ENCODE measurements around the gene SMARCB1. TPM values are rescaled to one million over a fixed set of nuclear protein-coding genes. Genes with fewer than 3 reads are reported as not detected.

The SMARCB1 gene
- total RNA-seq, 1 experiment from 2014 or later: 49.6 TPM

- no peak for DNase-seq (ENCODE audit: extremely low read depth, low read depth)
These were observed 42.3 kb downstream of the SMARCB1 start for GRCh38 chr22:23828800-23829680.

DNA sequence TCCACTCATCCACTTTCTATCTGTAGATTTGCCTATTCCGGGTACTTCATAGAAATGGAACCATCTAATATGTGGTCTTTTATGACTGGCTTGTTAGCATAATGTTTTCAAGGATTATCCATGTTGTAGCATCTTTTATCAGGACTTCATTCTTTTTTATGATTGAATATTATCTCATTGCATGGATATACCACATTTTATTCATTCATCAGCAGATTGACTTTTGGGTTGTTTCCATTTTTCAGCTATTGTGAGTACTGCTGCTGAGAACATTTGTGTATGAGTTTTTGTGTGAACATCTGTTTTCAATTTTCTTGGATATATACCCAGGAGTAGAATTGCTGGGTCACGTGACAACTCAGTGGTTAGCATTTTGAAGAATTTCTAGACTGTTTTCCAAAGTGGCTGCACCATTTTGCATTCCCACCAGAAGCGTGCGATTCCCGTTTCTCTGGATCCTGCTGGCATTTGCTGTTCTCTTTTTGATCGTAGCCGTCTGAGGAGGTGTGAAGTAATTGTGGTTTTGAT, 43.1 kb downstream of the SMARCB1 start:
- DNase-seq (ENCODE audit: extremely low read depth, low read depth): no peak

DNA sequence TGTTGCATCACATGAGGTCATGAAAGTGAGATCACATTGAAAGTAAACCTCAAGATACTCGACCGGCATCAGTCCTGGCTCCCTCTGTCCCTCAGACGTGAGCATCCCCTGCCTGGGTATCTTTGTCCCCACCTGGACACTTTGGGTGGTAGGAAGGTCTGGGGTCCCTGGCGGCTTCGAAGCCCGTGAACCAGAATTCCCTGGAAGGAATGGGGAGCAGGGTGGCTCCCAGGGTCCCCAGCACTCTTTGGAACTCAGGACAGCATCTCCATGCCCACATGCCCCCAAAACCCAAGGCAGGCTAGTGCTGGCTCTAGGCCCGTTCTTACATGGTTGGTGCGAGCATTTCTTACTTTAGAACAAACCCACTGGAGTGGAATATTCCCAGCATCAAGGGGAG, 44.5 kb downstream of the SMARCB1 start:
- no peak for DNase-seq (ENCODE audit: extremely low read depth, low read depth)

GRCh38 chr22:23831781-23832180, 45.0 kb downstream of the SMARCB1 start:
- no peak for DNase-seq (ENCODE audit: extremely low read depth, low read depth)

DNA sequence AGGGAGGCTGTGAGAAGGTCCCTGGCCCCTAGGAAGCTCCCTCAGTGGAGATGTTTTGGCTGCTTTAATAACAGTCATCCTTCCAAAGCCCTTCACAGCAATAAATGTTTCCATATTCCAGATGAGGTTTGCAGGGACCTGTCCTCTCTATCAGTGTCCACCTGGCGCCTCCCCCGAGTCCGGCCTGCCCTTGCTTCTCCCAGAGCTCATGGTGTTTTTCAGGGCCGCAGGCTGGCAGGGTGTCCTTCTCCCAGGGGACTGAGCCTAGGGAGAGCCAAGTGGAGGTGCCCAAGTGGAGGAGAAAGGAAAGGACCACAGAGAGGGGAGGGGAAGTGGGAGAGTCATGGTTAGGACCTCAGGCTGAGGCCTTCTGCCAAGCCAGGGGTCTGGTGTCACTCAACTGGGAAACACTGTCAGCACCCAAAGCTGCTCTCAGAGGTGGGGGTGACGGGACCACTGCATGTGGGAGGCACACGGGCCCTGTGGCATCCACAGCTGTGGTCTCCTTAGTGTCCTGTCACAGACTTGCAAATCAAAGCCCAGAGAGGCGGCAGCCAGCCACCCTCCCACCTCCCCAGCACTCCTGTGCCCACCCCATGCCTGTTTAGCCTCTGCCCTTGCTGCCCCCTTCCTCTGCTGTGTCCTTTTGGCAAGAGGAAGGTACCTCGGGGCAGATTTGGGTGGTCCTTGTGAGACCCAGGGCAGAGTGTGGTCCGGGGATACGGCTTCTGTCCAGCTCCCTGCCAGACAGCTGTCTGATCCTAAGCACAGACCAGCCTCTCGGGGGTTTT, 45.7 kb downstream of the SMARCB1 start:
- no peak for DNase-seq (ENCODE audit: extremely low read depth, low read depth)

DNA sequence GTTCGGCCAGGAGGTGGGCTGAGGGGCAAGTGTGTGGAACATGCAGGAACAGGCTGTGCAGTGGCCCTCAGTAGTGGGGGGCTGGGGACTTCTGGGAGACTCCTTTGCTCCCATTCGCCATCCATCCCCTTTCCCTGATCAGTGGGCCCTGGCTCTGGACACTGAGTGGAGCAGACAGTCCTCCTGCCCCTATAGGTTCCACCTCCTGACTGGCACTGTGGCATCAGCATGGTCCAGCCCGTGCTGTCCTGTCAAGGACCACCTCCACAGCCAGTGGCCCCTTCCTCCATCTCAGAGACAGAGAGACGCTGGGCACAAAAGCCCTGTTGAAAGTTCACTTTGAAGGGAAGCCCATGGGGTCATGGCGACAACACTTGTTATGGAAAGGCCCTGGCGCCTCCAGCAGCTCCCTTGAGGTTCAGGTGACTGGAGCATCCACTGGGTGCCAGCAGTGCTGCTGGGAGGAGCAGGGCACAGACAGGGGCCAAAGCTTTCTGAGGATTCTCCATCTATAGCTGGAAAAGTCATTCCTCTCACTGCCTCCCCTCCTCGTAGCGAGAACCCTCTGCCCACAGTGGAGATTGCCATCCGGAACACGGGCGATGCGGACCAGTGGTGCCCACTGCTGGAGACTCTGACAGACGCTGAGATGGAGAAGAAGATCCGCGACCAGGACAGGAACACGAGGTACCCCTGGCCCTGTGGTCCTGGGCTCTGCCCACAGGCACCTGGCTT, 46.4 kb downstream of the SMARCB1 start:
- DNase-seq (ENCODE audit: extremely low read depth, low read depth): no peak

GRCh38 chr22:23833911-23834317, 47.1 kb downstream of the SMARCB1 start:
- DNase-seq (ENCODE audit: extremely low read depth, low read depth): no peak

GRCh38 chr22:23834406-23834792, 47.6 kb downstream of the SMARCB1 start:
- DNase-seq (ENCODE audit: extremely low read depth, low read depth): no peak

GRCh38 chr22:23834793-23835483, 48.2 kb downstream of the SMARCB1 start:
- no peak for DNase-seq (ENCODE audit: extremely low read depth, low read depth)

- no peak for DNase-seq (ENCODE audit: extremely low read depth, low read depth)
These were observed 48.8 kb downstream of the SMARCB1 start for GRCh38 chr22:23835484-23836144.

DNA sequence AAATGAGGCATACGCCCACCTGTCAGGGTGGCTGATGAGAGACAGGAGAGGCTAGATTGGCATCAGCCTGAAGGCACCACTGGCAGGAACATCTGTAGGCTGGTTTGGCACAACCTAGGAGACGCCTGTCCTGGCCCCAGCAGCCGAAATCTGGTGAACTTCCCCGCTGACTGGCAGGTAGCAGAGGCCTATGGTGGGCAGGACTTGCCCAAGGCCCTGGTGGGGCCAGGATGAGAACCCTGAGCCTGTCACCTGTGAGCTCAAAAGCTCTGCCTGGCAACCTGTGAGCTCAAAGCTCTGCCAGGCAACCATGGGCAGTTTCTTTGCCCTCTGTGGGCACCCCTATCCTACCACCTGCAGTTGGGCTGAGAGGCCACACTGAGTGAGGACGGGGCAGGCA, 49.5 kb downstream of the SMARCB1 start:
- no peak for DNase-seq (ENCODE audit: extremely low read depth, low read depth)

DNA sequence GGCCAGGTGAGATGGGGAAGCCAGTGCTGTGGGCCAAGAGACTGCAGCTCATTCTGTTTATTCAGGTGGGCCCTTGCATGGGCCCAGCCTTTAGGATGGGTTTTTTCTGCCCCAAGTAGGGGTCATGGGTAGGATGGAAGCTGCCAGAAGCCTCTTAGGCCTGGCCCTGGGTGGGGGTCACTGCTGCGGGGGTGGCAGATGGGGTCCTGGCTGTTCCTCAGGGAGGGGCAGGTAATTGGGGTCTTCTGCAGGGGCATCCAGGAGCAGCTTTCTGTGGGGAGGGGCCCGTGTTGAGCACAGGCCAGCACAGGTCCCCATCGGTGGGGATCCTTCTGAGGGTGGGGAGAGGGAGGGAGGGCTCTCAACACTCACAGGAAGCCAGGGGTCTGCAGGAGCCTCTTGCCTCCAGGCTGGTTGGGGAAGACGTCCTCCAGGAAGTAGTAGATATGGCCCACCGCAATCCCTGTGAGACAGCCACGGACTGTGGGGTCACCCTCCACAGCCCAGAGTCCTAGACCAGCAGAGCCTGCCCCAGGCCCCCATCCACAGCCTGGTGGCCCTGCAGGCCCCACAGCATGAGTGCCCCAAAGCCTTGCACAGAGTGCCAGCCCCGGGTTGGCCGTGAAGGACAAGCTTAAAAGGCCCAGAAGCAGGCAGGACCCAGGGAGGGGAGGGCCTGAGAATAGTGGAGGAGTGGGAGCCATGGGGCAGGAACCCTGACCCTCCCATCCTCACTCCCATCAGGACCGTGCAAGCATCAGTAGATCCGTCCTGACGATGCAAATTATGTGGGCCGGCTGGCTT, 50.1 kb downstream of the SMARCB1 start:
- no peak for DNase-seq (ENCODE audit: extremely low read depth, low read depth)

DNA sequence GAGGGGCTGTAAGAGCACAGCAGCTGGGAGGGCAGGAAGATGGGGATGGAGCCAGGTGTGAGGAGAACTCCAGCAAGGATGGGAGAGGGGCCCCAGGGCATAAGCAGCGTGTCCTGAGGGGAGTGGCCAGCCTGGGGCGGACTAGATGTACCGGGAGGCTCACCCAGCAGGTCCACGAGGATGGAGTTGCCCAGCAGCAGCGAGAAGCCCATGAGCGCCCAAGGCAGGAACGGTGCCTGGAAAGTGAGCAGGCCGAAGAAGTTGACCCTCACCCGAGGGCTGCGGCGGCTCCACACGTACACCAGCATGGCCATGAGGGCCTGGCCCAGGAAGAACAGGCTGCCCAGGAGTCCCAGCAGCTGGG, 50.7 kb downstream of the SMARCB1 start:
- no peak for DNase-seq (ENCODE audit: extremely low read depth, low read depth)

DNA sequence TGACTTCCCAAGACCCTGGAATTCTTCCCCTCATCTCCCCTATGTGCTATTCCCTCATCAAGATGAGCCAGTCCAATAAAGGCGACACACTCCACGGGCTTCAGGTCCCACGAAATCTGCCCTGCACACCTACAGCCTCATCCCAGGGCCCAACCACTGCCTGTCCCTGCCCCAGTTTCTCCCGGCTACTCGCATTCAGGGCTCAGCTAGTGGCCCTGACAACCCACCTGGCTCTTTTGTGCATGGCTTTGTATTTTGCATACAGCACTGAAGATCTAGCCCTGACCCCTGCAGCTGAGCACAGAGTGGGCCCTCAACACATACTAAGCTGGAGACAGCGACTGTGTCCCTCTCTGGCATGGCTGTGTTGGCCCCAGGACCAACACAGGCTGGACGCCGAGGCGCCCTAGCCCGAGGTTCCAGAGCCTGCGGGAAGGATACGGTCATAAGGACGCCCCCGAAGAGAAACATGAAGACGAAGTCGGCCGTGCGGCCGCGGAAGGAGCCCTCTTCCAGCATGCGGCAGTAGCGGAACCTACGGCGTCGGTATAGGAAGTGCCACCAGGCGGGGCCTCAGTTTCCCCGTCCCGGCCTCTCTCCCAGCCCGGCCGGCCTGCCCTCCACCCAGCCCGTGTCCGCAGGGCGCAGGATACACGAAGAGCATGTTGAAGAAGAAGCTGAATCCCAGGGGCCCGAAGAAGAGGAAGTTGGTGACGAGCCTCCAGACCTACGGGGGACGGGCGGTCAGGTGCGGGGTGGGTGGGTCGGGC, 51.3 kb downstream of the SMARCB1 start:
- DNase-seq (ENCODE audit: extremely low read depth, low read depth): no peak

GRCh38 chr22:23838681-23839468, 52.1 kb downstream of the SMARCB1 start, which contains the start of gene DERL3:
DERL3 (minus strand) TSS chr22:23839006; CDS start chr22:23838987, 19 bp downstream.
- peak; percentile 95 for DNase-seq (ENCODE audit: extremely low read depth, low read depth)

DNA sequence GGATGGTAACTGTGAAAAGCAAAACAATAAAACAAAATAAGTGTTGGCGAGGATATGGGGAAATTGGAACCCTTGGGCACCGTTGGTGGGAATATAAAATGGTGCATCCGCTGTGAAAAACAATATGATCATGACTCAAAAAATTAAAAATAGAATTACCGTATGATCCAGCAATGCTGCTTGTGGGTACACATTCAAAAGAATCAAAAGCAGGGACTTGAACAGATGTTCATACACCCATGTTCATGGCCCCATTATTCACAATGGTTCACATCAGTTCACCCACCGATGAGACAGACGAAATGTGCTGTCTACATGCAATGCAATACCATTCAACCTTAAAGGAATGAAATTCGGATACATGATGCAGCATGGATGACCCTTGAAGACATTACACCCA, 53.3 kb downstream of the SMARCB1 start:
- DNase-seq (ENCODE audit: extremely low read depth, low read depth): no peak

DNA sequence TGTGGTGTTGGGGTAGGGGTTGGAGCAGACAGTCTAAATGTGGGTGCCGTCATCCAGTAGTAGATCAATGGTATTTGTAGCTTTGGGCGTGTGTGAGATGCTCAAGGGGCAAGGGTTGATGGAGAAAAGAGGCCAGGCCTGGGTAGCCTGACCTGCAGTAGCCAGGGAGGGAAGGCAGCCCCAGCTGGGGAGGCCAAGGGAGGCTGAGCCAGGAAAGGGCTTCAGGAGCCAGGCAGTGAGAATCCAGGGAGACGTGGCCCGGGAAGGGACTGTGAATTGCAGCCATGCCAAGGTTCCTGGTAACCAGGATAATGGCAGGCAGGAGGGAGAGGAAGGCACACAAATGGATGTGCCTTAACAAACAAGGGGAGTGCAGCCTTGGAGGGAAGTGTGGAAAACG, 54.5 kb downstream of the SMARCB1 start:
- no peak for DNase-seq (ENCODE audit: extremely low read depth, low read depth)
